K562 (cell line): ENCODE data around the gene TECPR2. TPM values are rescaled to one million over a fixed set of nuclear protein-coding genes. Genes with fewer than 3 reads are reported as not detected.

Source experiments
- ATAC-seq: fragments of 200-7000 bp; cut with Tn5 transposase; 3 replicates; pipeline ENCODE4 v1.9.1; 2020; ENCODE audit warnings: moderate library complexity
- BruUV-seq: library from RNA; stranded (reverse); fragments of 400-500 nt; replicated peaks from 2 replicates; lab custom pipeline; 2021; lab: Mats Ljungman, UMichigan
- CTCF ChIA-PET: fragments of 300-600 bp; formaldehyde crosslinking; extraction: SDS; loops from one replicate; lab custom pipeline; 2021; ENCODE audit warnings: low intra/inter-chr PET ratio; lab: Yijun Ruan, JAX
- POLR2A ChIA-PET: fragments of 300-600, 350-650 bp; sonication (Branson Sonifier 250); formaldehyde crosslinking; extraction: SDS; loops from one replicate; lab custom pipeline; 2021; ENCODE audit warnings: antibody characterized with exemption, inconsistent platforms; lab: Yijun Ruan, JAX
- DNase-seq, 4 experiments: peaks; one replicate each; pipeline versions ENCODE4 v3.0.0 to v3.0.0-alpha.2; 2011 to 2018; ENCODE audit warnings: low spot score in 3 of 4, mixed read lengths in 3 of 4; ENCODE audit errors: extremely low read depth in 1 of 4
- FAIRE-seq: peaks from 2 replicates; lab custom pipeline; 2011; peaks lifted over from hg19 to GRCh38; lab: Jason Lieb, UNC
- H2AFZ ChIP-seq: 2 replicates; pipeline ENCODE4 v1.6.0; 2011; ENCODE audit warnings: low read depth, low read length, control low read depth, inconsistent platforms
- H3K27ac ChIP-seq: fragments of 200-600 bp; 3 replicates; pipeline ENCODE4 v1.8.0; 2011; ENCODE audit warnings: low read depth, mild to moderate bottlenecking, control low read depth, inconsistent platforms, low read length, moderate library complexity, mixed read lengths; ENCODE audit errors: extremely low read depth
- H3K27me3 ChIP-seq, 2 experiments: fragments of 300-600 bp in 1 of 2; 2 replicates in 1 of 2; 3 replicates in 1 of 2; pipeline versions ENCODE4 v1.6.0 to v1.8.0; 2011; ENCODE audit warnings: inconsistent platforms in 2 of 2, low read length in 2 of 2, mild to moderate bottlenecking in 1 of 2, mixed read lengths in 1 of 2, moderate library complexity in 1 of 2; ENCODE audit not compliant: control insufficient read depth in 2 of 2, insufficient read depth in 2 of 2
- H3K36me3 ChIP-seq: fragments of 300-600 bp; 3 replicates; pipeline ENCODE4 v1.8.0; 2011; ENCODE audit warnings: mild to moderate bottlenecking, low read length, inconsistent platforms; ENCODE audit not compliant: control insufficient read depth, insufficient read depth
- H3K4me1 ChIP-seq, 2 experiments: fragments of 200-600 bp in 1 of 2; replicated peaks in 1 of 2; 2 replicates in 1 of 2; 3 replicates in 1 of 2; pipeline versions ENCODE4 v1.5.1 to v1.8.0; 2011; ENCODE audit warnings: inconsistent platforms in 2 of 2, low read length in 2 of 2, mild to moderate bottlenecking in 1 of 2, mixed read lengths in 1 of 2, moderate library complexity in 1 of 2; ENCODE audit not compliant: control insufficient read depth in 2 of 2, insufficient read depth in 2 of 2
- H3K4me2 ChIP-seq: 2 replicates; pipeline ENCODE4 v1.6.1; 2011; ENCODE audit warnings: low read length, control low read depth, inconsistent platforms, mixed read lengths; ENCODE audit not compliant: insufficient read depth
- H3K4me3 ChIP-seq: fragments of 200-600 bp; sonication (generic), shearing (Covaris generic); 2 replicates; pipeline ENCODE4 v1.5.1; 2016; ENCODE audit warnings: control low read depth, inconsistent platforms
- H3K79me2 ChIP-seq: fragments of 200-600 bp; 3 replicates; pipeline ENCODE4 v1.8.0; 2011; ENCODE audit warnings: low read length, inconsistent platforms; ENCODE audit not compliant: control insufficient read depth, insufficient read depth
- H3K9ac ChIP-seq, 2 experiments: 2 replicates each; pipeline versions ENCODE4 v1.6.0 to v1.6.1; 2011; ENCODE audit warnings: low read depth in 2 of 2, low read length in 2 of 2, control low read depth in 1 of 2, inconsistent platforms in 1 of 2, mild to moderate bottlenecking in 1 of 2, mixed read lengths in 1 of 2; ENCODE audit not compliant: insufficient read depth in 1 of 2
- H3K9me1 ChIP-seq: one replicate; pipeline ENCODE4 v1.6.0; 2011; ENCODE audit warnings: inconsistent platforms, mild to moderate bottlenecking, low read length, moderate library complexity; ENCODE audit not compliant: control insufficient read depth, insufficient read depth
- H3K9me3 ChIP-seq: replicated peaks from 2 replicates; pipeline ENCODE4 v1.5.1; 2011; ENCODE audit warnings: low read depth, low read length, inconsistent platforms; ENCODE audit not compliant: control insufficient read depth, insufficient read depth
- H4K20me1 ChIP-seq: replicated peaks from 2 replicates; pipeline ENCODE4 v1.6.1; 2011; ENCODE audit warnings: low read length, inconsistent platforms, mixed read lengths; ENCODE audit not compliant: control insufficient read depth, insufficient read depth
- ATF6 ChIP-seq: sonication (generic); formaldehyde crosslinking; IDR thresholded peaks from 2 replicates; pipeline ENCODE4 v1.4.0; 2020; ENCODE audit warnings: mild to moderate bottlenecking, missing genetic modification reagents
- CBX2 ChIP-seq: fragments of 200-600 bp; sonication (generic); IDR thresholded peaks from one replicate; pipeline ENCODE4 v1.6.1; 2012; ENCODE audit warnings: mild to moderate bottlenecking, low read length, inconsistent platforms; ENCODE audit not compliant: insufficient read depth, poor library complexity, severe bottlenecking
- DDX20 ChIP-seq: fragments of 450-650 bp; IDR thresholded peaks from 2 replicates; pipeline ENCODE4 v1.6.1; 2016; ENCODE audit warnings: missing genetic modification characterization, low read depth, mild to moderate bottlenecking, missing compliant biosample characterization, moderate library complexity
- DIDO1 ChIP-seq: fragments of 450-650 bp; IDR thresholded peaks from 2 replicates; pipeline ENCODE4 v1.6.1; 2016; ENCODE audit warnings: low read depth, missing biosample characterization, missing genetic modification characterization
- GTF3C2 ChIP-seq: IDR thresholded peaks from 3 replicates; pipeline ENCODE4 v1.6.1; 2011; ENCODE audit warnings: borderline replicate concordance, mild to moderate bottlenecking, moderate library complexity; ENCODE audit not compliant: insufficient read length; ENCODE audit errors: extremely low read depth
- HDGF ChIP-seq: fragments of 450-650 bp; IDR thresholded peaks from 2 replicates; pipeline ENCODE4 v1.6.1; 2016
- JUN ChIP-seq, 2 experiments: sonication (generic) in 1 of 2; formaldehyde crosslinking in 1 of 2; IDR thresholded peaks; 2 replicates each; pipeline versions ENCODE4 v1.6.1 to v1.8.0; 2012 to 2022; ENCODE audit warnings: borderline replicate concordance in 2 of 2, mild to moderate bottlenecking in 2 of 2, improper control_type of control experiment in 1 of 2, low read depth in 1 of 2, low read length in 1 of 2, missing genetic modification reagents in 1 of 2
- LCOR ChIP-seq: sonication (generic); formaldehyde crosslinking; IDR thresholded peaks from 2 replicates; pipeline ENCODE4 v1.8.0; 2022; ENCODE audit warnings: mild to moderate bottlenecking, missing genetic modification reagents
- MCM3 ChIP-seq: fragments of 450-650 bp; IDR thresholded peaks from 2 replicates; pipeline ENCODE4 v1.6.1; 2016
- NRF1 ChIP-seq, 2 experiments: fragments of 450-650 bp; IDR thresholded peaks in 1 of 2; conservative IDR thresholded peaks in 1 of 2; 2 replicates each; pipeline ENCODE4 v1.6.1; 2014; ENCODE audit warnings: mild to moderate bottlenecking in 2 of 2
- SIX5 ChIP-seq, 2 experiments: IDR thresholded peaks; 2 replicates each; pipeline ENCODE4 v1.6.1; 2011; ENCODE audit warnings: low read length in 2 of 2, borderline replicate concordance in 1 of 2, low read depth in 1 of 2, mild to moderate bottlenecking in 1 of 2, moderate library complexity in 1 of 2; ENCODE audit not compliant: insufficient read depth in 1 of 2
- TCF7L2 ChIP-seq: fragments of 150-350 bp; IDR thresholded peaks from 2 replicates; pipeline ENCODE4 v1.6.1; 2016; ENCODE audit warnings: low read depth, mild to moderate bottlenecking, low read length, moderate library complexity
- TCFL5 ChIP-seq: fragments of 250-450 bp; sonication (Bioruptor Pico); conservative IDR thresholded peaks from 2 replicates; pipeline ENCODE4 v1.6.1; 2021; ENCODE audit warnings: mild to moderate bottlenecking, moderate library complexity, matching md5 sums
- ZFP30 ChIP-seq: fragments of 250-450 bp; sonication (Bioruptor Pico); IDR thresholded peaks from 2 replicates; pipeline ENCODE4 v1.8.0; 2022; ENCODE audit warnings: moderate library complexity, mild to moderate bottlenecking, inconsistent platforms, borderline replicate concordance
- ZNF124 ChIP-seq: sonication (generic); formaldehyde crosslinking; IDR thresholded peaks from 2 replicates; pipeline ENCODE4 v1.8.1; 2022; ENCODE audit warnings: missing genetic modification reagents
- ZNF263 ChIP-seq: sonication (generic); formaldehyde crosslinking; IDR thresholded peaks from 2 replicates; pipeline ENCODE4 v1.8.0; 2022; ENCODE audit warnings: mild to moderate bottlenecking, missing genetic modification reagents, borderline replicate concordance
- ZNF444 ChIP-seq: fragments of 250-450 bp; sonication (Bioruptor Pico); IDR thresholded peaks from 2 replicates; pipeline ENCODE4 v1.4.0; 2020; ENCODE audit warnings: mild to moderate bottlenecking, moderate library complexity
- ZNF76 ChIP-seq: fragments of 250-450 bp; sonication (Bioruptor Pico); IDR thresholded peaks from 2 replicates; pipeline ENCODE4 v1.4.0; 2020; ENCODE audit warnings: mild to moderate bottlenecking, moderate library complexity, borderline replicate concordance
- ZNF778 ChIP-seq: fragments of 450-650 bp; formaldehyde crosslinking; IDR thresholded peaks from 2 replicates; pipeline ENCODE4 v1.4.0; 2020; ENCODE audit warnings: mild to moderate bottlenecking, moderate library complexity
- WGBS: fragments of 100-300 bp; shearing (Covaris generic); methylation state at CpG from one replicate; pipeline ENCODE4 v1.1.6; 2016; ENCODE audit warnings: low coverage, mixed read lengths; ENCODE audit not compliant: insufficient coverage; ENCODE audit errors: missing lambda C conversion rate; 5-methylcytosine and 5-hydroxymethylcytosine counted together
- in situ Hi-C: fragments of 300-500 bp; cut with MboI; formaldehyde crosslinking; loops from 4 replicates; pipeline ENCODE4 v1.15.0; 2018; ENCODE audit warnings: inconsistent platforms, mixed read lengths
- intact Hi-C: fragments of 100-400 bp; cut with micrococcal nuclease; formaldehyde crosslinking; loops from 2 replicates; pipeline ENCODE4 v1.14.2; 2022
- polyA plus RNA-seq, 8 experiments: library from polyadenylated mRNA; depleted of rRNA in 4 of 8; stranded (reverse) in 5 of 8; unstranded in 3 of 8; fragments of >200 nt; fragmentation: Nextera tagmentation in 2 of 8; fragmentation: Illumina TruSeq in 1 of 8; extraction: Ambion mirVana in 2 of 8; extraction: Trizol in 1 of 8; gene quantifications; 2 replicates each; pipeline versions ENCODE4 v1.2.1 to v1.2.3, GENCODE V29; 2011 to 2014; ENCODE audit warnings: inconsistent platforms in 1 of 8, missing spikeins in 1 of 8
- total RNA-seq, 7 experiments: library from RNA; depleted of rRNA in 6 of 7; stranded (reverse); fragments of >200 nt in 6 of 7; fragmentation: Illumina TruSeq in 2 of 7; extraction: Trizol in 2 of 7; gene quantifications; 2 replicates each; pipeline versions ENCODE4 v1.2.1 to v1.2.3, GENCODE V29; 2011 to 2021; ENCODE audit warnings: low replicate concordance in 1 of 7

TECPR2 gene
- total and polyA plus RNA-seq, 9 of the 15 experiments (the other 6 are each of a cell fraction or from before 2014, with no cell fraction given) = 0.04 to 3.0 (median 0.83) TPM

- no peak overlapping the region for H3K9ac ChIP-seq
- H3K4me1 ChIP-seq = peaks cover 6 to 19% of the 10 kb centered on the region in 2 experiments; a peak in 3 of 5 replicates
- no peak overlapping the region for H2AFZ ChIP-seq
- no peak overlapping the region for H3K27ac ChIP-seq
- H3K79me2 ChIP-seq = no peaks in the 10 kb centered on the region
- intact Hi-C loops = no loop called here
- DNase-seq (no peak), ATAC-seq (no peak), FAIRE-seq (no peak)
- ChIA-PET CTCF (no interaction called here), POLR2A (interaction anchor here (0.6 kb wide), 1 partner anchor 42 kb away, joined by 3 read pairs; no protein-coding TSS in a partner anchor)
- no peaks in the 10 kb centered on the region for H3K9me3 ChIP-seq
- WGBS = 54% methylated on average over 7 of the region's 8 CpGs
- no peaks in the 10 kb centered on the region for H4K20me1 ChIP-seq
- no peak overlapping the region for H3K4me3 ChIP-seq
- no peak overlapping the region for H3K4me2 ChIP-seq
- H3K9me1 ChIP-seq = no peaks in the 10 kb centered on the region
- H3K27me3 ChIP-seq = peaks cover 0 to 11% of the 10 kb centered on the region in 2 experiments; a peak in 2 of 5 replicates
- no peaks in the 10 kb centered on the region for H3K36me3 ChIP-seq
- no TSS peak for BruUV-seq
- no peak for TF ChIP-seq NRF1 (conservative IDR thresholded peaks at IDR 0.05 in 1 of 2, IDR thresholded peaks at IDR 0.05 in 1 of 2)
- TF ChIP-seq ZNF444 (CRISPR knock-in tag) = no peak
- TF ChIP-seq MCM3 = no peak
- no peak for TF ChIP-seq TCF7L2
- TF ChIP-seq CBX2 = no peak
- no peak for TF ChIP-seq JUN (IDR thresholded peaks at IDR 0.05; ENCODE audit: borderline replicate concordance, low read depth, low read length)
- no peak for TF ChIP-seq JUN (CRISPR knock-in tag; IDR thresholded peaks at IDR 0.05; ENCODE audit: borderline replicate concordance)
- no peak for TF ChIP-seq ZNF778
- TF ChIP-seq LCOR (CRISPR knock-in tag) = no peak
- TF ChIP-seq DIDO1 (tag) = no peak
- no peak for TF ChIP-seq ZNF76
- TF ChIP-seq DDX20 (tag) = no peak
- TF ChIP-seq TCFL5 (CRISPR knock-in tag) = no peak
- no peak for TF ChIP-seq HDGF
- no peak for TF ChIP-seq ZNF124
- TF ChIP-seq GTF3C2 = no peak
- TF ChIP-seq ATF6 (CRISPR knock-in tag) = no peak
- no peak for TF ChIP-seq ZNF263 (CRISPR knock-in tag)
- no peak for TF ChIP-seq ZFP30 (CRISPR knock-in tag)
- no peak for TF ChIP-seq SIX5 (IDR thresholded peaks at IDR 0.05; ENCODE audit: borderline replicate concordance in 1 of 2, insufficient read depth in 1 of 2, low read depth in 1 of 2, low read length in 2 of 2)
- in situ Hi-C loops = no loop called here
Measured at GRCh38 chr14:102419716-102420115, 57.0 kb downstream of the TECPR2 start.
